ENCODE measurements around the gene RNF121. TPM values are rescaled to one million over a fixed set of nuclear protein-coding genes. Genes with fewer than 3 reads are reported as not detected.

The RNF121 gene
- total and polyA plus RNA-seq, 4 donors, result 10.2 to 31.1 (median 14.2) TPM

GRCh38 chr11:71971680-71972079 lies 42.8 kb downstream of the RNF121 start:
- 97% methylated on average over 2 of the region's 2 CpGs for WGBS

DNA sequence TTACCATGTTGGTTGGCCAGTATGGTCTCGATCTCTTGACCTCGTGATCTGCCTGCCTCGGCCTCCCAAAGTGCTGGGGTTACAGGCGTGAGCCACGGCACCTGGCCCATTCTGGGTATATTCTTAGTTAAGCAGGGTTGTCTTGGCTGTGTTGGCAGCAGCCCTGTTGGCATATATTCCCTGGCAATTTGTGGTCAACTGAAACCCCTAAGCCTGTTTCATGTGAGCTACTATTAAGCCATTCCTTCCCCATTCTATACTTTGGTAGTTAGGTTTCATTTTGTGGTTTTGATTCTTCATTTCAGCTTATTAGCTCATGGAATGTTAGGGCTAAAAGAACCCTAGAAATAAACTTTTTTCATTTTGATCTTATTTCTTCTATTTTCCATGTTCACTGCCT lies 47.7 kb downstream of the RNF121 start:
- Histone ChIP-seq H3K9ac (ENCODE audit: low read depth in 1 of 2, low read length in 2 of 2) (no peak overlapping the region), H3K9me3 (ENCODE audit: control insufficient read depth in 4 of 4, low read length in 3 of 4) (no peaks in the 10 kb centered on the region), H3K27me3 (ENCODE audit: control insufficient read depth in 4 of 4, insufficient read depth in 4 of 4, low read length in 3 of 4) (no peaks in the 10 kb centered on the region), H3K27ac (ENCODE audit: low read depth in 1 of 2, low read length in 2 of 2) (no peak overlapping the region), H3K36me3 (ENCODE audit: control insufficient read depth in 4 of 4, insufficient read depth in 3 of 4, low read depth in 1 of 4, low read length in 3 of 4) (peaks cover 0 to 18% (median 7%) of the 10 kb centered on the region in 4 donors), H3K4me1 (ENCODE audit: control insufficient read depth in 4 of 4, insufficient read depth in 4 of 4, low read length in 3 of 4) (no peaks in the 10 kb centered on the region), H3K4me3 (ENCODE audit: low read depth in 1 of 3, low read length in 3 of 3) (no peak overlapping the region)
- no peak for DNase-seq (ENCODE audit: low spot score)
- TF ChIP-seq REST (IDR thresholded peaks at IDR 0.05), result no peak
- no peak for TF ChIP-seq RAD21 (IDR thresholded peaks at IDR 0.05)
- no peak for TF ChIP-seq SP1 (IDR thresholded peaks at IDR 0.05)
- 96% methylated on average over 5 of the region's 5 CpGs for WGBS

More at GRCh38 chr11:71971680-71972079, 42.8 kb downstream of the RNF121 start:
- Histone ChIP-seq H3K9ac (ENCODE audit: low read depth in 1 of 2, low read length in 2 of 2) (no peak overlapping the region), H3K4me1 (ENCODE audit: control insufficient read depth in 4 of 4, insufficient read depth in 4 of 4, low read length in 3 of 4) (no peaks in the 10 kb centered on the region), H3K9me3 (ENCODE audit: control insufficient read depth in 4 of 4, low read length in 3 of 4) (no peaks in the 10 kb centered on the region), H3K27ac (ENCODE audit: low read depth in 1 of 2, low read length in 2 of 2) (no peak overlapping the region), H3K4me3 (ENCODE audit: low read depth in 1 of 3, low read length in 3 of 3) (no peak overlapping the region), H3K27me3 (ENCODE audit: control insufficient read depth in 4 of 4, insufficient read depth in 4 of 4, low read length in 3 of 4) (no peaks in the 10 kb centered on the region), H3K36me3 (ENCODE audit: control insufficient read depth in 4 of 4, insufficient read depth in 3 of 4, low read depth in 1 of 4, low read length in 3 of 4) (peaks cover 0 to 22% (median 17%) of the 10 kb centered on the region in 4 donors)
- no peak for TF ChIP-seq RXRA (IDR thresholded peaks at IDR 0.05)
- DNase-seq (ENCODE audit: low spot score), result no peak

DNA sequence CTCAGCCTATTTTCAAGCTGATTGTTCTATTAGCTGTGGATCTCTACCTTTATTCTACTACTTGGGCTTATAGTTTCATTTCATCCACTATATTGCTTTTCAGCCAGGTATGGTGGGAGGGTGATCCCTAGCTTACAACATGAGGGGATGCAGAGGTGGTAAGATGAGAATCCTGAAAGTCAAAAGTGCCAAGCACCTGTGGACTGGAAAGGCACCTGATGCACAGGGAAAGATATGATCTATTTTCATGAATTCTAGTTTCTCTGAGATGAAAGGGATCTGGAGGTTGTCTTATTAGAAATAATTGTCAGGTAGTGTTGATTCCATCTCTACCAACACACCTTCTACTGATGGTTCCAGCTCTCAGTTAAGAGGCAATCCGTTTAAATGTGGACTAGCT lies 48.2 kb downstream of the RNF121 start:
- TF ChIP-seq FOXA2 (IDR thresholded peaks at IDR 0.05) (no peak), REST (IDR thresholded peaks at IDR 0.05) (no peak), SP1 (IDR thresholded peaks at IDR 0.05) (no peak), NR2F2 (IDR thresholded peaks at IDR 0.05) (no peak), MAX (IDR thresholded peaks at IDR 0.05) (no peak), ATF3 (IDR thresholded peaks at IDR 0.05) (no peak), YY1 (IDR thresholded peaks at IDR 0.05) (no peak), EGR1 (IDR thresholded peaks at IDR 0.05; ENCODE audit: low read depth in 2 of 2) (no peak), RAD21 (IDR thresholded peaks at IDR 0.05) (no peak), TAF1 (conservative IDR thresholded peaks at IDR 0.05) (no peak), CTCF (IDR thresholded peaks at IDR 0.05; ENCODE audit: low read depth, low read length, missing input control) (no peak), FOXA1 (IDR thresholded peaks at IDR 0.05) (no peak), JUND (IDR thresholded peaks at IDR 0.05) (no peak), ZBTB33 (IDR thresholded peaks at IDR 0.05) (no peak), GABPA (IDR thresholded peaks at IDR 0.05 in 1 of 2, conservative IDR thresholded peaks at IDR 0.05 in 1 of 2) (no peak), RXRA (IDR thresholded peaks at IDR 0.05) (no peak)
- DNase-seq (ENCODE audit: low spot score), result no peak
- no peak overlapping the region for H3K9ac ChIP-seq (ENCODE audit: low read depth in 1 of 2, low read length in 2 of 2)
- 83% methylated on average over 1 of the region's 1 CpG for WGBS
- H3K27me3 ChIP-seq (ENCODE audit: control insufficient read depth in 4 of 4, insufficient read depth in 4 of 4, low read length in 3 of 4), result no peaks in the 10 kb centered on the region
- no peaks in the 10 kb centered on the region for H3K9me3 ChIP-seq (ENCODE audit: control insufficient read depth in 4 of 4, low read length in 3 of 4)
- H3K4me1 ChIP-seq (ENCODE audit: control insufficient read depth in 4 of 4, insufficient read depth in 4 of 4, low read length in 3 of 4), result no peaks in the 10 kb centered on the region
- peaks cover 0 to 18% (median 7%) of the 10 kb centered on the region in 4 donors for H3K36me3 ChIP-seq (ENCODE audit: control insufficient read depth in 4 of 4, insufficient read depth in 3 of 4, low read depth in 1 of 4, low read length in 3 of 4)
- no peak overlapping the region for H3K27ac ChIP-seq (ENCODE audit: low read depth in 1 of 2, low read length in 2 of 2)
- H3K4me3 ChIP-seq (ENCODE audit: low read depth in 1 of 3, low read length in 3 of 3), result no peak overlapping the region
